Inflammatory macrophage treated with lipopolysaccharide for 1 hour (primary cell): ENCODE data around the gene CDKN2D.

Experiments
- DNase-seq, 2 donors: peaks; one replicate each; pipeline ENCODE4 v3.0.0-alpha.2; 2020 to 2022

Gene CDKN2D

DNA sequence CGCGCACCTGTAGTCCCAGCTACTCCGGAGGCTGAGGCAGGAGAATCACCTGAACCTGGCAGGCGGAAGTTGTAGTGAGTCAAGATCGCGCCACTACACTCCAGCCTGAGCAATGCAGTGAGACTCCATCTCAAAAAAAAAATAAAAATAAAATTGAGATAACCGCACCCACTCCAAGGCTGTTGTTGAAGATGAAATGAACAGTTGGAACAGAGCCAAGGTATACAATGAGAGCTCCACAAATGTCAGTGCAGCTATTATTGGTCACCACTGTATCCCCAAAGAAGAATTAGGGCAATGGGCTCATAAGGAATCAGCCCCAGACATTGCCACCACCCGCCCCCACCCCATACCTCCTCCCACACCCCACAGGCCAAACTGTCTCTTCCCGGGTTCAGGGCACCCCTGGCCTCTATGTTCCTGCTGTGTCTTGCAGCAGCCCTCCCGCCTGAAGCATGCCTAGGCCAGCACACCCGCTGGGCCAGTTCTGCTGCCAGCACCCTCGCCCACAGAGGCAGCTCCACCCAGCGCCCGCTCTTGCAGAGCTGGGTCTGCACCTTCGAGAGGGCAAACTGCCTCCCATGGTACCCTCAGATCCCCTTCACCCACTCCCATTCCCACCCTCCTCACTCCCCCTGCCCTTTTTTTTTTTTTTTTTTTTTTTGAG is 48.0 kb downstream of the CDKN2D start:
- no peak for DNase-seq

DNA sequence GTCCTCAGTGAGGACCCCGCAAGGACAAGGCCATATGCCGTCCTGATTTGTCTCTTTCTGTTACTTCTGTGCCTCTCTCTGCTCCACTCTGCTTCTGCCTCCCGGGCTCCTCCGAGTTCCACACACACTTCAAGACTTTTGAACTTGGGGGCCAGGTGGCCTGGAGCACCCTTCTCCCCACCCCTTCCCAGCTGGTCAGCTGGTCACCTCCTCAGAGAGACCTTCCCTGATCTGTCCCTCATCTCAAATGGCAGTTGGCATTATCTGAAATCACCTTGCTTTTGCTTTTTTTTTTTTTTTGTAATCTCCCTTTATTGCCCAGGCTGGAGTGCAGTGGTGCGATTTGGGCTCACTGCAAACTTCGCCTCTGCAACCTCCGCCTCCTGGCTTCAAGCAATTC is 49.4 kb downstream of the CDKN2D start:
- no peak for DNase-seq

DNA sequence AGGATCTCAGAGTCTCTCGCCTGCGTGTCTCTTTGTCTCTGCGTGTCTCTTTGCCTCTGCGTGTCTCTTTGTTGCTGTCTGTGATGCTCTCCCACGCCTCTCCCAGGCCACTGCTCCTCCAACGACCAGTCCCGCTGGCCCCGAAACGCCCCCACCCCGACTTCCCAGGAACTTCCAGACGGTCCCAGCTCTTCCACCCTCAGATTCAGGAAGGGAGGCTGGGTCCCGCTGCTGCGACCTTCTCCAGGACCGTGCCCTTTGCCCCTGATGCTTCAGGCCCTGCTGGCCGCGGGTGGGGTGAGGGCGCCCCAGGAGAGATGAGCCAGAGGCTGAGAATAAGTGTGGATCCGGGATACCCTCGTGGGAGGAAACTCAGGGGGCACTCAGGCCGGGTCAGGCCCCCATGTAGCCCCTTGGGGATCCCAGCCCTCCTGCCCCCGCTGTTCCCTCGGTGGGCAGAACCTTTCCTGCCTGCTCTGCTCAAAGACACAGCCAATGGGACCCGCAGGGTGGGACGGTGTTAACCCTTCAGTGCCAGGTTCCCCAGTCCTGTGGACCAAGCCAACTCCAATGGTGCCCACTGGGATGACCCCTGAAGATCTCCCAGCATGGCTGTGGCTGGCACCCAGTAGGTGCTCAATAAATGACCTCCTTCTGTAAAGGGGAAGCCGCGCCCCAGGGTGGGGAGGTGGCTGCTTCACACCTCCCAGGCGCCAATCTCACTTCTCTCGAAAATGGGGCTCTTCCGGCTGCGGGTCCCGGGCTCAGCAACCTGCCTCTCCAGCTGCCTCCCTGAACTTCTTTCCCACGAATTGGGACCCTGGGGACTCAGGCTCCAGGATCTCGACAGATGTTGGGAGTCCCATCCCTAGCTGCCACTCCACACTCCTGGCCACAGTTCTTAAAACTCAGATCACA is 50.1 kb downstream of the CDKN2D start:
- DNase-seq = peak in 1 of 2 donors; percentile 37

DNA sequence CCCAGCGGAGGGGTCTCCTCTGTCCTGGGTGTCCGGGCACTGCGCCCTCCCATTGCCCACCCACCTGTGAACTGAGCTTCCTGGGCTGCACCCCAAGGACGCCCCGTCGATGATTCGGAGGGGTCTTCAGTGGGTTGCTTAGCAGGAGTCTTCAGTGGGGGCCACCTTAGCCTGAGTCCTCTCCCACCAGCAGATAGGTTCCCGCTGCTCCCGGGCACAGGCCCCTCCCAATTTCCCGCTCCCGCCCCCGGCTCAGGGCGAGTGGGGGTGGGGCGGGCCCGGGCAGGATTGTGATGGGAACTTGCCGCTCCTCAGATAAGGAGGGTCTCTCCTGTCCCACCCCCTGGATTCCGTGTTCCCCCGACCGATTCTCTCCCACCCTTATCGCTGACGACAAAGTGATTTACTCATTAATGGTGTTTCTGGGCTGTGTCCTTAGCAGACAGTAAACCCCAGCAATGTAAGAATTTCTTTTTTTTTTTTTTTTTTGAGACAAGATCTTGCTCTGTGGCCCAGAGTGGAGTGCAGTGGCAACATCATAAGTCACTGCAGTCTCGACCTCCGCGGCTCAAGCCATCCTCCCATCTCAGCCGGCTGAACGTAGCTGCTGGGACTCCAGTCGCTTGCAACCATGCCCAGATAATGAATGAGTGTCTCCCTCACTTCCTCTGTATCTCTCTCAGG is 50.9 kb downstream of the CDKN2D start:
- DNase-seq = no peak

DNA sequence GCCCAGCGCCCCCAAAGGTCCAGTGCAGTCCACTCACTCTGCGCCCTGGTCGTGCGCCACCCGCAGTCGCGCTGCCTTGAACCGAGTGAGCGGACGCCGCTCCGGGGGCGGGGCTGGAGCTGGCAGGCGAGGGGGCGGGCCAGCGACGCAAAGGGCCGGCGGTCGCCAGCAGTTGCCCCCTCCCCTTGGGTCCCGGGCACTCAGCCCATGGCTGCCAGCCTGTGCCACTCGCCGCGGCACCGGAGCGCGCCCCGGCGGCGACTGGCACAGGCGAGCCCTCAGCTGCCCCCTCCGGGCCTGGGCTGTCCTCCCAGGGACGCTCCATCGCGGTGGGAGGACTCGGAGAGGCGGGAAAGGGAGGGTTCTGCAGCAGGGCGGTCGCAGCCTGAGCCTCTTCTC is 51.4 kb downstream of the CDKN2D start, which contains the start of gene S1PR5:
Gene S1PR5, minus strand, starts transcription at position 87 of the 399 bp plus-strand sequence. CDS start 2,436 bp downstream, outside the sequence.
- no peak for DNase-seq

DNA sequence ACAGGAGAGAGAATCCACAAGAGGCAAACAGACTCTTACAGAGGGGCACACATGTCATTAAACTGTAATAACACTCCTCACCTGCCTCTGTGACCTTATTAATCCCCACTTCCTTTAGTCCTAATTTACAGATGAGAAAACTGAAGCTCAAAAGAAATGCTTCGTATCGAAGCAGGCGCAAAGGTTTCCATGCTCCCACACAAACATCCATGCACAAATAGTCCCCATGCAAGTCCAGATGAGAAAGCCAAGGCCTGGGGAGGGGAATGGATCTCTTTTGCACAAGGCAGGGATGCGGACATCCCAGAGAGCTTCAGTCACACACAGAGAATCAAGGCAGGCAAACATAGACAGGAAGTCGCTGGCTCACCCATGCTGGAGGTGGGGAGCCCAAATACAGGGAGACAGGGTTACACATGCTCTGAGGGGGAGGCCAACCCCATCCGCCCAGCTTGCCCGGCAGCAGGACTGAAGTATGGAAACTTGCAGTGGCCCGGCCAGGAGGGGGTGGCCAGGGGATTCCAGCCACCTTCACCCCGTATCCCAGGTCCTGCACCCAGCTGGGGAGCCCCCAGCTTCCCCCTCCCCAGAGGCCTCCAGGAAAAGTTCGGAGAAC is 52.0 kb downstream of the CDKN2D start:
- DNase-seq = no peak
